DLD1 (cell line): ENCODE measurements around the gene FAM89B.
"Not testable (repeated sequence)": the region's sequence is repeated elsewhere in the genome, so short reads cannot be mapped to it uniquely, and the experiment has no call there.

ENCODE experiments used
- in situ Hi-C: cut with HindIII; loops from 2 replicates; pipeline ENCODE4 v1.10.0; 2017; ENCODE audit warnings: low sequenced_read_pairs

Gene FAM89B

GRCh38 chr11:65572356-65573051 is at the start of gene FAM89B:
Gene FAM89B, plus strand, starts transcription at chr11:65572538. Its CDS starts 132 bp downstream, at chr11:65572670.
- in situ Hi-C loops = no loop called here

GRCh38 chr11:65522718-65523630 is 49.4 kb upstream of the FAM89B start:
- in situ Hi-C loops = not testable (repeated sequence)

GRCh38 chr11:65523631-65523968 is 48.7 kb upstream of the FAM89B start:
- in situ Hi-C loops = not testable (repeated sequence)

- in situ Hi-C loops = no loop called here
Measured at GRCh38 chr11:65524014-65524740, 48.2 kb upstream of the FAM89B start.

GRCh38 chr11:65524741-65525545 is 47.4 kb upstream of the FAM89B start, which contains the start of gene SCYL1:
Gene SCYL1, plus strand, starts transcription at chr11:65525083. Its CDS starts 71 bp downstream, at chr11:65525154.
- in situ Hi-C loops = no loop called here

- in situ Hi-C loops = no loop called here
Measured at GRCh38 chr11:65525546-65526480, 46.5 kb upstream of the FAM89B start.

- in situ Hi-C loops = no loop called here
Measured at GRCh38 chr11:65526744-65527143, 45.6 kb upstream of the FAM89B start.

GRCh38 chr11:65528819-65529350 is 43.5 kb upstream of the FAM89B start:
- in situ Hi-C loops = no loop called here

- in situ Hi-C loops = no loop called here
Measured at GRCh38 chr11:65529475-65530156, 42.7 kb upstream of the FAM89B start.

- in situ Hi-C loops = no loop called here
Measured at GRCh38 chr11:65530157-65530496, 42.2 kb upstream of the FAM89B start.

- in situ Hi-C loops = no loop called here
Measured at GRCh38 chr11:65532388-65533064, 39.8 kb upstream of the FAM89B start.

GRCh38 chr11:65535102-65535501 is 37.2 kb upstream of the FAM89B start:
- in situ Hi-C loops = no loop called here

- in situ Hi-C loops = no loop called here
Measured at GRCh38 chr11:65536412-65537295, 35.7 kb upstream of the FAM89B start.

GRCh38 chr11:65537296-65537597 is 35.1 kb upstream of the FAM89B start:
- in situ Hi-C loops = no loop called here

GRCh38 chr11:65537620-65538231 is 34.6 kb upstream of the FAM89B start:
- in situ Hi-C loops = no loop called here

- in situ Hi-C loops = no loop called here
Measured at GRCh38 chr11:65538232-65538914, 34.0 kb upstream of the FAM89B start.
